Heart right ventricle (tissue), 16 donors: ENCODE measurements around the gene UTP25. TPM values are rescaled to one million over a fixed set of nuclear protein-coding genes. Genes with fewer than 3 reads are reported as not detected.

Experiments used
- ATAC-seq, 8 donors: fragments of 200-7000 bp; cut with Tn5 transposase; one replicate each; pipeline ENCODE4 v1.9.1; 2020; ENCODE audit warnings: mild to moderate bottlenecking in 8 of 8, moderate library complexity in 8 of 8, moderate number of reproducible peaks in 1 of 8
- DNase-seq, 2 donors: peaks; one replicate each; pipeline ENCODE4 v3.0.0-alpha.2; 2020
- H3K27ac ChIP-seq, 10 donors: fragments of 200-600 bp; sonication (generic) in 2 of 10; one replicate each; pipeline versions ENCODE4 v1.5.0 to v1.8.0; 2020 to 2022; ENCODE audit warnings: mild to moderate bottlenecking in 3 of 10
- H3K27me3 ChIP-seq, 7 donors: fragments of 200-600 bp; one replicate each; pipeline ENCODE4 v1.8.0; 2021 to 2022; ENCODE audit warnings: mild to moderate bottlenecking in 2 of 7
- H3K36me3 ChIP-seq, 9 donors: fragments of 200-600 bp; sonication (generic) in 1 of 9; one replicate each; pipeline versions ENCODE4 v1.5.0 to v1.8.0; 2020 to 2022; ENCODE audit warnings: mild to moderate bottlenecking in 2 of 9
- H3K4me1 ChIP-seq, 9 donors: fragments of 200-600 bp; sonication (generic) in 1 of 9; one replicate each; pipeline versions ENCODE4 v1.5.0 to v1.8.0; 2020 to 2022; ENCODE audit warnings: mild to moderate bottlenecking in 4 of 9
- H3K4me3 ChIP-seq, 10 donors: fragments of 200-600 bp; sonication (generic) in 2 of 10; one replicate each; pipeline versions ENCODE4 v1.5.0 to v1.8.0; 2020 to 2022; ENCODE audit warnings: mild to moderate bottlenecking in 7 of 10, moderate library complexity in 2 of 10
- H3K9me3 ChIP-seq, 11 donors: fragments of 200-600 bp in 10 of 11; sonication (generic) in 2 of 11; one replicate each; pipeline versions ENCODE4 v1.5.0 to v1.8.0; 2013 to 2022; ENCODE audit warnings: mild to moderate bottlenecking in 2 of 11, control low read depth in 1 of 11, moderate library complexity in 1 of 11
- WGBS, 2 donors: extraction: QIAGEN DNeasy Blood & Tissue Kit; methylation state at CpG; one replicate each; pipeline ENCODE4 v1.1.7; 2013; ENCODE audit warnings: inconsistent platforms in 1 of 2; 5-methylcytosine and 5-hydroxymethylcytosine counted together
- intact Hi-C, 10 donors: fragments of 100-400 bp; cut with DNase I; formaldehyde crosslinking; loops; one replicate each; pipeline versions ENCODE4 v1.11.1 to v1.14.2; 2022
- polyA plus RNA-seq, 2 donors: library from polyadenylated mRNA; stranded (reverse); fragments of 200-250 nt; gene quantifications; one replicate each; pipeline ENCODE4 v1.2.3, GENCODE V29; 2013
- total RNA-seq, 10 donors: library from RNA; stranded (reverse); fragmentation: NEBNext Ultra II Directional in 3 of 10; extraction: Animal tissue kit (Norgen Biotek cat#: 25700) in 3 of 10; gene quantifications; one replicate each; pipeline versions ENCODE4 v1.2.1 to v1.2.4, GENCODE V29; 2021 to 2023
- TF ChIP-seq, protein P1 (sequence below), 9 donors: fragments of 200-600 bp; sonication (generic) in 2 of 9; IDR thresholded peaks; one replicate each; pipeline versions ENCODE4 v1.5.0 to v1.8.0; 2021 to 2022; ENCODE audit warnings: antibody characterized with exemption in 9 of 9, mild to moderate bottlenecking in 5 of 9, moderate library complexity in 1 of 9
- donor health status: Arrhythmogenic right ventricular cardiomyopathy.
- donor health status: ischemic (EF 13 %, LVEDD 7.1; RV severe dilation, severe dysfunction).
- donor health status: healthy with polysubstance abuse.
- donor health status: DM: no; HTN: yes; CAD: no.
- donor health status: DM: no; HTN: no; CAD: no.
- donor health status: ischemic (EF 25% LVEDD 6.9; RV normal size, moderate dysfunction).
- donor health status: ischemic (EF 25% LVEDD 5.7; RV mildly dilated, moderate dysfunction).
- donor health status: healthy.
- donor health status: DM: yes; HTN: yes; CAD: no.
- donor health status: Ischemic cardiomyopathy.
- donor health status: ischemic (EF 35%, LVEDD 5.7; RV mildly dilated, moderate dysfunction).
- donor health status: nonischemic (EF 11% LVEDD 7.7; RV severe dilation, severe dysfunction).
- donor health status: DM: yes; HTN: yes; CAD: no.
- donor health status: PGD.
- donor health status: ischemic (EF 29% LVEDD 5.4; RV normal size, mild dysfunction).
- donor health status: nonischemic (EF 23%, LVEDD 6.1; RV moderate dilation, normal function).

The UTP25 gene
- total and polyA plus RNA-seq, 12 donors, result 0.73 to 4.2 (median 3.1) TPM

DNA sequence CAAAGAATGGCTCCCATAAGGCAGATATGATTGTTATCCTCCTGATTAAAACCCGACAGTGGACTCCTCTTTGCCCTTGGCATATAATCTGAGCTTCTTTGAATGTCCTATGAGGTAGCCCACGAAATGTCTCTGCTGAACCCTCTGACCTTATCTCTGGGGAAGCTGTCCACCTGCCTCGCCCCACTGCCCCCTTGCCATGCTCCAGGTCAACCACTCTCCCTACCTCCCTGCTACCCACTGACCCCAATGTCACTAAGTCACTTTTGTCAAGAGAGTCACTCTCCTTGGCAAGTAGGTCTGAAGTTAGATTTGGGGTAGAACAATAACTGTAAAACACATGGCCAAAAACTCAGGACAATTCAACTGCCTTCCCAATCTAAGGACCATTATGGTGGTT is 54.5 kb downstream of the UTP25 start:
- TF ChIP-seq, protein P1, sequence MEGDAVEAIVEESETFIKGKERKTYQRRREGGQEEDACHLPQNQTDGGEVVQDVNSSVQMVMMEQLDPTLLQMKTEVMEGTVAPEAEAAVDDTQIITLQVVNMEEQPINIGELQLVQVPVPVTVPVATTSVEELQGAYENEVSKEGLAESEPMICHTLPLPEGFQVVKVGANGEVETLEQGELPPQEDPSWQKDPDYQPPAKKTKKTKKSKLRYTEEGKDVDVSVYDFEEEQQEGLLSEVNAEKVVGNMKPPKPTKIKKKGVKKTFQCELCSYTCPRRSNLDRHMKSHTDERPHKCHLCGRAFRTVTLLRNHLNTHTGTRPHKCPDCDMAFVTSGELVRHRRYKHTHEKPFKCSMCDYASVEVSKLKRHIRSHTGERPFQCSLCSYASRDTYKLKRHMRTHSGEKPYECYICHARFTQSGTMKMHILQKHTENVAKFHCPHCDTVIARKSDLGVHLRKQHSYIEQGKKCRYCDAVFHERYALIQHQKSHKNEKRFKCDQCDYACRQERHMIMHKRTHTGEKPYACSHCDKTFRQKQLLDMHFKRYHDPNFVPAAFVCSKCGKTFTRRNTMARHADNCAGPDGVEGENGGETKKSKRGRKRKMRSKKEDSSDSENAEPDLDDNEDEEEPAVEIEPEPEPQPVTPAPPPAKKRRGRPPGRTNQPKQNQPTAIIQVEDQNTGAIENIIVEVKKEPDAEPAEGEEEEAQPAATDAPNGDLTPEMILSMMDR (IDR thresholded peaks at IDR 0.05), result no peak
- Histone ChIP-seq H3K27me3 (peaks cover 0 to 72% (median 43%) of the 10 kb centered on the region in 7 donors), H3K4me3 (no peak overlapping the region), H3K9me3 (no peaks in the 10 kb centered on the region), H3K27ac (no peak overlapping the region), H3K4me1 (peaks cover 0 to 9% (median 0%) of the 10 kb centered on the region in 9 donors), H3K36me3 (no peaks in the 10 kb centered on the region)
- intact Hi-C loops, result no loop called here
- no peak for ATAC-seq
- 66 to 71% methylated on average over 3 of the region's 3 CpGs for WGBS, 2 donors
- DNase-seq, result no peak

DNA sequence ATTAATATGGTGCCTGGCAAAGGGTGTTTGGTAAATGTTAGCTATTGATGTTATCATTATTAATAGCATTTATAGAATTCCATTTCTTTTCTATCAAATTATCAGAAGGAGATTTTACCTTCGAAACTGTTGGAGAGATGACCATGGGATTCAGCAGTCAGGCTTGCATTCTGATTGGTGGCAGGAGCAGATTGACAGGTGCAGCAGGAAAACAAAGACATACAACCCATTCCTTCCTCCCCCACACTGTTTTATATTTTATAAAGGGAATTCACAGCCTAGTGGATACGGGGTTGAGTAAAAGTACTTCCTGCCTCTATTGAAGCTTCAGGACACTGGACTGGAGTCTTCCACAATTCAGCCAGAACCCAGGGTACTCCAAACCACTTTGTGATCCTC is 55.2 kb downstream of the UTP25 start:
- Histone ChIP-seq H3K27me3 (peaks cover 0 to 76% (median 48%) of the 10 kb centered on the region in 7 donors), H3K36me3 (no peaks in the 10 kb centered on the region), H3K4me3 (no peak overlapping the region), H3K4me1 (peaks cover 0 to 9% (median 0%) of the 10 kb centered on the region in 9 donors), H3K27ac (no peak overlapping the region), H3K9me3 (no peaks in the 10 kb centered on the region)
- 62 to 64% methylated on average over 2 of the region's 2 CpGs for WGBS, 2 donors
- TF ChIP-seq, protein P1 (IDR thresholded peaks at IDR 0.05), result no peak
- ATAC-seq, result no peak
- DNase-seq, result no peak
- intact Hi-C loops, result no loop called here

DNA sequence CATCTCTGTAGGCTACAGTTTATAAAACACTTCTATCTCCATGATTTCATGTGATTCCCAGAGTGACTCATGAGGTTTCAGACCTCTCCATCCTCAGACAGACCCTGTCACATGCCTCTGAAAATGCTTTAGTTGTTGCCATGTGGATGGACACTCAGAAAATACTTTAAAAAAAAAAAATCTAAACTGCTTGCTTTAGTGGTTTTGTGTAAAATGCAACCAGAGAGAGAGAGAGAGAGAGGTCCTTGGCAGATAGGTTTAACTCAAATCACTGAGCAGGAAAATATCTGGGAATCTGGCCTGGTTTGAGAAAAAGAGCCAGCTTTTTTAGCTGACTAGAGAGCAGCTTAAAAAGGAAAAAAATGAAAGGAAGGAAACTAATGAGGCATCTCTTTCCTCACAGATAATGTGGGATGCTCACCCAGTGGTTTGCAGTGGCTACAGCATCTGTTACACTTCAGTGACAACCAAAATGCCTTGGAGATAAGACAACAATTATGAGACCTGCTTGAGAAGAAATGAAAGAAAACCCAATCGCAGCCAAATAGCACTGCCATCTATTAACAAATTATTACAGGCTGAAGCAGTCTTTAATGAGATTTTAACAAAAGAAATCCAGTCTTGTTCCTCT is 55.7 kb downstream of the UTP25 start:
- TF ChIP-seq, protein P1 (IDR thresholded peaks at IDR 0.05), result no peak
- DNase-seq (no peak), ATAC-seq (no peak)
- peaks cover 0 to 9% (median 0%) of the 10 kb centered on the region in 9 donors for H3K4me1 ChIP-seq
- no peaks in the 10 kb centered on the region for H3K9me3 ChIP-seq
- no peak overlapping the region for H3K27ac ChIP-seq
- 75 to 85% methylated on average over 1 of the region's 1 CpG for WGBS, 2 donors
- H3K36me3 ChIP-seq, result no peaks in the 10 kb centered on the region
- H3K27me3 ChIP-seq, result peaks cover 0 to 76% (median 48%) of the 10 kb centered on the region in 7 donors
- H3K4me3 ChIP-seq, result no peak overlapping the region
- intact Hi-C loops, result no loop called here

DNA sequence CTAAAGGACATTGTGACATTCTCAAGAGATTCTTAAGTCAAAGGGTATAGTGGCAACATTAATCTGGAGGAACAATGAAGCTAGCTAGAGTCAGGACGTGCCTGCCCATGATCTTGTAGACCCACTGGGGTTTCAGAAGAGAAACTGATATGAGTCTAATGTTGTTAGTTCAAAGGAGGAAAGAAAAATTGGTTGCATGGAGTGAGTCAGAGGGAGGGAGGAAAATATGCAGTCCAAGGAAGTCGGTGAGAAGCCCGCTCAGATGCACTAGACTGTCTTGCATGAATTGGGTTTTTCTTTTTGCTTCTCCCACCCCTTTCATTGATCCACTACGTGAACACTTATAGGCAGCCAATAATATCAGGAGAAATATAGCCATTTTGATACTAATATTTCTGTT is 56.5 kb downstream of the UTP25 start:
- Histone ChIP-seq H3K4me1 (peaks cover 0 to 9% (median 0%) of the 10 kb centered on the region in 9 donors), H3K27ac (no peak overlapping the region), H3K36me3 (no peaks in the 10 kb centered on the region), H3K27me3 (peaks cover 0 to 73% (median 47%) of the 10 kb centered on the region in 7 donors), H3K9me3 (no peaks in the 10 kb centered on the region), H3K4me3 (no peak overlapping the region)
- ATAC-seq (no peak), DNase-seq (no peak)
- intact Hi-C loops, result no loop called here
- 57 to 74% methylated on average over 4 of the region's 4 CpGs for WGBS, 2 donors
- TF ChIP-seq, protein P1 (IDR thresholded peaks at IDR 0.05), result no peak
